GM19397 (cell line): ENCODE measurements around the gene DDHD1.
"Not testable (repeated sequence)": the region's sequence is repeated elsewhere in the genome, so short reads cannot be mapped to it uniquely, and the experiment has no call there.

ENCODE experiments used
- ATAC-seq: cut with Tn5 transposase; IDR thresholded peaks from one replicate; pipeline ENCODE4 v1.9.1; 2021; ENCODE audit warnings: mild to moderate bottlenecking, moderate library complexity; ENCODE audit not compliant: unreplicated experiment

DDHD1 gene

GRCh38 chr14:53109105-53110041, 43.8 kb downstream of the DDHD1 start:
- ATAC-seq: peak; percentile 85

GRCh38 chr14:53108292-53109104, 44.6 kb downstream of the DDHD1 start:
- no peak for ATAC-seq

DNA sequence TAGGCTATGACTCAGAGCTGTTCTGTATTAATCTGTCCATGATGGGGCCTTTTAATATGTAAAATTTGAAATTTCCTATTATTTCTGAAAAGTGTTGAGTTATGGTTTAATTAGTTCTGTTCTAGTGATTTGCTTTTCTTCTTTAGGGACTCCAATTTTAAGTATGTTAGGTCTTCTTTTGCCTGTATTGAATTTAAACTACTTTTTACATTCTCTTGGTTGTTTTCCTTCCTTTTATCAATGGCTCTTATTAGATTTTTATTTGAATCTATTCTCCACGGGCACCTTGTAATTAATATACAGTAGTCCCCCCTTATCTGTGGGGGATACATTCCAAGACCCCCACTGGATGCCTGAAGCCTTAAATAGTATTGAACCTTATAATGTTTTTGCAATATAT, 46.4 kb downstream of the DDHD1 start:
- no peak for ATAC-seq

GRCh38 chr14:53103636-53104340, 49.3 kb downstream of the DDHD1 start:
- no peak for ATAC-seq

GRCh38 chr14:53093206-53093605, 59.9 kb downstream of the DDHD1 start:
- ATAC-seq: no peak

DNA sequence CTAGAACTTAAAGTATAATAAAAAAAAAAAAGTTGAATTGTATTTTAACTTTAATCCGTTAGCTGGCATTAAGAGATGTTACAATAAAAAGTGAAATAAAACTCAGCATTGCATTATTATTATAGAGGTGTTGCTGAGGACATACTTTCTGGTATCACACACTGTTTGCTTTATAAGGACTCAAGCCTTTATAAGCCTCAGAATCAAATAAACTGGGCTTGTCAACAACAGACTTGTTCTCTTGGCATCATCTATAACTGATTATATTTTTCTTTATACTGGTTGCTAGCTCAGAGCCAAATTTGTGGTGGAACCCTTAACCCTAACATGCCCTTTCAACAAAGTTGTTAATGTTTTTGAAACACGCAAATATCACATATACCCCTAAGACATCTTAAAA, 62.3 kb downstream of the DDHD1 start:
- no peak for ATAC-seq

DNA sequence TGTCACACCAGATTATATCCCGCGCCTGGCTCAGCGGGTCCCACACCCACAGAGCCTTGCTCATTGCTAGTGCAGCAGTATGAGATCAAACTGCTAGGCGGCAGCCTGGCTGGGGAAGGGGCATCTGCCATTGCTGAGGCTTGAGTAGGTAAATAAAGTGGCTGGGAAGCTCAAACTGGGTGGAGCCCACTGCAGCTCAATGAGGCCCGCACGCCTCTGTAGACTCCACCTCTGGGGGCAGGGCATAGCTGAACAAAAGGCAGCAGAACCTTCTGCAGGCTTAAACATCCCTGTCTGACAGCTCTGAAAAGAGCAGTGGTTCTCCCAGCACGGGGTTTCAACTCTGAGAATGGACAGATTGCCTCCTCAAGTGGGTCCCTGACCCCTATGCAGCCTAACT, 68.2 kb downstream of the DDHD1 start:
- ATAC-seq: not testable (repeated sequence)

DNA sequence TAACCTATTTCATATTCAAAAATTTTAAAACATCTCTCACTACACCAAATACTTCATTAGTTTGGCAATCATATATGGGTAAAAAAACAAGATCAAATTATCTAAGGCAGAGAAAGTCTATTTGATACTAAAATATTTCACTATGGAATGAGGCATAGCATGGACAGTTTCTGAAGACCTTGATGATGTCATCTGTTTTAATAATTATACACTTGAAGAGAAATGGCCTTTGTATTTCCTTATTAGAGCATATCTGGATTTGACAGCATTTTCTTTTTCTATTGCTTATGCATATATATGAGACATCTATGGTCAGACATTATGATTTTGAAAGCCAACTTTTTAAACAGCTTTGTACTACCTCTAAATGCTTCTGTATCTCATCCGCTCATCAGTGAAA, 88.6 kb downstream of the DDHD1 start:
- no peak for ATAC-seq

DNA sequence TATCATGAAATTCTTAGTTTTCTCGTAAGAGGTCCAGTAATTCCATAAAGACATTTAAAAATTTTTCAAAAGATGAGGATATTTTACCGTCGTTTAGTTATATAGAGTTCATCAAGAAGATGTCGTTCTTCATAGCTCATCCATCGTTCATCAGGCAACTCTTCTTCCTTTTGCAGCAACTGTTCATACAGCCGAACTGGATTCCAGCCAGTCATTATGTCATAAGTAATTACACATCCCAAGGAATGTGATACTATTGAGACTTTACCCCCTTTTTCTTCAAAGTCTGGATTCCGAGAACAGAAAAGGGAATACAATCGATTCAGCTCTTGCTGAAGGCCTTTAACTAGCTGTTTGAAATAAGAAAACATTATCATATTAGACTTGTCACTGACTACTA, 90.3 kb downstream of the DDHD1 start:
- no peak for ATAC-seq

GRCh38 chr14:53060046-53060445, 93.1 kb downstream of the DDHD1 start:
- ATAC-seq: no peak

DNA sequence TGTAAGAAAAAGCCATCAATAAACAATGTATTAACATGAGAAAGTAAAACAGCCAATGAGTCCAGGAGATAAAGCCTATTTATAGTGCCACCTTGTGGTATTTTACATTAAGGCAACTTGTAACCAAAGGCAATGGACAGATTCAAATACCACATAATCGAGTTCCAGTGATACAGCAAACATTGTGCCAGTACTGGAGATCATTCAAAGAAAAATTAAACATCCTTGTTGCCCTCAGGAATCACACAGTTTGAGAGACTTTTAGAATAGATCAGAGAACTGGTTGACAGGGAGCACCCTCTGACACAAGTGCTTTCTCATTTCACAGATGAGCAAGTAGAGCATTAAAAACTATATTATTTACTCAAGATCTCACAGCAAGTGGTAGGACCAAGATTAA, 98.1 kb downstream of the DDHD1 start:
- ATAC-seq: no peak

GRCh38 chr14:53054457-53054856, 98.7 kb downstream of the DDHD1 start:
- ATAC-seq: no peak

DNA sequence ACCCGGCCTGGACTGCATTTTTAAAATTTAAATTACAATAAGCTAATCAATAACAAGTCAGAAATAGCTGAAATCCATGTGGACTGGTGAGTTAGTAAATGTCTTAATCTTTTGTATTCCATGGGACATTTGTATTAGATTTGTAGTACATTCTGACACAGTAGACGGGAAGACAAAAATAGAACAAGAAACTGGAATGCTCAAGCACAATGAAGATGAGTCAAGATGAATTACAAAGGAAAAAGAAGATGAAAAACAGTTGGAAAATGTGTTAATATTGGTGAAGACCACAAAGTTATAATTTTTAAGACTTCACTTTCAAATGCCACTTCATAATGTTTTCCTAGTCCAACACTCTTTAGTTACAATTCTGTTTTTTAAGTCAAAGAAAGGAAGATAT, 104.5 kb downstream of the DDHD1 start:
- ATAC-seq: no peak

DNA sequence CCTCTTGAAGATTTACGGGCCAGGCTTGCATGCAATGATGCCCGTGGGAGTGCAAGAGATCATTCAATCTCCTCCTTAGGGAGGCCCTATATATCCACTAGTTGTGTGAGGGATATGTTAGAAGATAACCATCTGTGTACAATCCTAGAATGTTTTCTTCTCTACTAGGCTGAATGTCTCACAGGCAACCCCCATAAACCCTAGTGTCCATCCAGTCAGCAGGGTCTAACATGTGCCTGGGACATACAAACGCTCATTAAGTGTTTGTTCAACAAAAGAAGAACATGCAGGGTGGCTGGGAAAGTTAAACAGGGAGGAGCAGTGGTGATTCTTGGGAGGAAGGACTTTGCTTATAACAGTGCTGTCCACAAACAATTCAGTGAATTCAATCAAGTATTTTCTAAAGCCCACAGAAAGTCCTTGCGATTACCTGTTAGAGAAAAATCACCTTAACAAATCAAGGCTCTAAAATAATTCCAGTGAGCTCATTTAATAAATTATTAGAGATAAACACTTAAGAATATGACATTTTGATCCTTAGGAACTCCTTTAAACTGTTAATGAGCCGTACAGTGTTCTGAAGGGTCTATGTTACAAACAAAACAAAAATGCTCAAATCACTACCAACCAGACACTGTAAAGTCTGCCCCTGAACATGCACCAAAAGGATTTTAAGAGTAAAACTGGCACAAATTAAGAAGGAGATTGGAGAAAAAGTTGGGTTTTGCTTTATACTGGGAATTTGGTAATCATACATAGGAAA, 105.6 kb downstream of the DDHD1 start:
- no peak for ATAC-seq

GRCh38 chr14:53044486-53044885, 108.6 kb downstream of the DDHD1 start:
- ATAC-seq: no peak

- no peak for ATAC-seq
Measured at GRCh38 chr14:53043027-53043581, 110.0 kb downstream of the DDHD1 start.

- no peak for ATAC-seq
Measured at GRCh38 chr14:53042480-53042879, 110.6 kb downstream of the DDHD1 start.

GRCh38 chr14:53041067-53041466, 112.1 kb downstream of the DDHD1 start:
- no peak for ATAC-seq

DNA sequence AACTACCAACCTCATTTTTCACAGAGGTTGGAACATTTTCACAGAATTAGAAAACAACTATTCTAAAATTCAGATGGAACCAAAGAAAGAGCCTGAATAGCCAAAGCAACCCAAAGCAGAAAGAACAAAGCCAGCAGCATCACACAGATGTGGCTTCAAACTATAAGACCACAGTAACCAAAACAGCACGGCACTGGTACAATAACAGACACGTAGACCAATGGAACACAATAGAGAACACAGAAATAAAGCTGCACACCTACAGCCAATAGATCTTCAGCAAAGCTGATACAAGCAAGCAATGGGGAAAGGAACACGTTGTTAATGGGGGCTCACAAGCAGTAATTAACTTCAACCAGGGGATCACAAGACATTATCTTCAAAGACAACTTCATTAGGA, 114.5 kb downstream of the DDHD1 start:
- no peak for ATAC-seq

- ATAC-seq: no peak
Measured at GRCh38 chr14:53037016-53037415, 116.1 kb downstream of the DDHD1 start.
